Small intestine (tissue), 7 donors: ENCODE data around the gene GAL3ST2. TPM values are rescaled to one million over a fixed set of nuclear protein-coding genes. Genes with fewer than 3 reads are reported as not detected.
A peak's percentile ranks its signal among the peaks of the same experiment; 100 is the strongest.
"Not testable (repeated sequence)": the region's sequence is repeated elsewhere in the genome, so short reads cannot be mapped to it uniquely, and the experiment has no call there.

Experiments used
- DNase-seq, 2 donors: peaks; one replicate each; pipeline versions ENCODE4 v3.0.0 to v3.0.0-alpha.2; 2013
- FAIRE-seq: peaks from 2 replicates; lab custom pipeline; 2012; peaks lifted over from hg19 to GRCh38; lab: Jason Lieb, UNC
- H3K27ac ChIP-seq, 3 donors: one replicate each; pipeline ENCODE4 v1.5.1; 2013; ENCODE audit warnings: low read length in 2 of 3, mild to moderate bottlenecking in 2 of 3, control low read depth in 1 of 3, inconsistent platforms in 1 of 3, low read depth in 1 of 3, moderate library complexity in 1 of 3
- H3K27me3 ChIP-seq, 3 donors: one replicate each; pipeline ENCODE4 v1.6.1; 2013; ENCODE audit warnings: low read length in 3 of 3, inconsistent platforms in 1 of 3; ENCODE audit not compliant: control insufficient read depth in 3 of 3, insufficient read depth in 3 of 3
- H3K36me3 ChIP-seq, 3 donors: one replicate each; pipeline ENCODE4 v1.6.1; 2013; ENCODE audit warnings: low read length in 3 of 3, inconsistent platforms in 1 of 3, low read depth in 1 of 3, mild to moderate bottlenecking in 1 of 3, moderate library complexity in 1 of 3; ENCODE audit not compliant: control insufficient read depth in 3 of 3, insufficient read depth in 2 of 3
- H3K4me1 ChIP-seq, 3 donors: one replicate each; pipeline ENCODE4 v1.6.1; 2013; ENCODE audit warnings: low read length in 2 of 3, inconsistent platforms in 1 of 3, low read depth in 1 of 3, mild to moderate bottlenecking in 1 of 3, moderate library complexity in 1 of 3; ENCODE audit not compliant: control insufficient read depth in 3 of 3, insufficient read depth in 2 of 3
- H3K4me3 ChIP-seq, 3 donors: one replicate each; pipeline ENCODE4 v1.5.1; 2013; ENCODE audit warnings: low read length in 3 of 3, control low read depth in 1 of 3, inconsistent platforms in 1 of 3, low read depth in 1 of 3, mild to moderate bottlenecking in 1 of 3, moderate library complexity in 1 of 3
- H3K9me3 ChIP-seq, 2 donors: one replicate each; pipeline ENCODE4 v1.6.1; 2013; ENCODE audit warnings: low read depth in 1 of 2, low read length in 1 of 2; ENCODE audit not compliant: control insufficient read depth in 2 of 2, insufficient read depth in 1 of 2
- WGBS, 3 donors: extraction: QIAGEN DNeasy Blood & Tissue Kit; methylation state at CpG; one replicate each; pipeline ENCODE4 v1.1.7; 2013; 5-methylcytosine and 5-hydroxymethylcytosine counted together
- polyA plus RNA-seq, 4 donors: library from polyadenylated mRNA; stranded (reverse) in 3 of 4; unstranded in 1 of 4; fragments of 200-250 nt in 3 of 4; fragments of 120-200 nt in 1 of 4; gene quantifications; one replicate each; pipeline versions ENCODE4 v1.2.1 to v1.2.3, GENCODE V29; 2013
- donor health status: healthy with polysubstance abuse.
- donor health status: control.
- donor health status: control.
- donor health status: Bipolar disorder and iron deficiency.
- donor health status: healthy.

GAL3ST2 gene
- polyA plus RNA-seq, 4 donors, result 0.03 to 0.04 TPM; not detected in 2

DNA sequence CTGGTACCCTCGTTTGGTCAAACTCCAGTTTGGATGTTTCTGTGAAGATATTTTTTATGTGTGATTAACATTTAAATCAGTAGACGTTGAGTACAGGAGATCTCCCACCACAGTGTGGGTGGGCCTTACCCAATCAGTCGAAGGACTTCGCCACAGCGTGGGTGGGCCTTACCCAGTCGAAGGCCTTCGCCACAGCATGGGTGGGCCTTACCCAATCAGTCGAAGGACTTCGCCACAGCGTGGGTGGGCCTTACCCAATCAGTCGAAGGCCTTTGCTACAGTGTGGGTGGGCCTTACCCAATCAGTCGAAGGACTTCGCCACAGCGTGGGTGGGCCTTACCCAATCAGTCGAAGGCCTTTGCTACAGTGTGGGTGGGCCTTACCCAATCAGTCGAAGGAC, 16.7 kb upstream of the GAL3ST2 start:
- H3K27me3 ChIP-seq, H3K9me3 ChIP-seq, DNase-seq, FAIRE-seq, H3K4me1 ChIP-seq, H3K4me3 ChIP-seq, H3K27ac ChIP-seq: not testable (repeated sequence)
- WGBS, 3 donors, result 95 to 97% (median 96%) methylated on average over 5 to 11 of the region's 16 CpGs
- peaks cover 2 to 64% (median 4%) of the 10 kb centered on the region in 3 donors for H3K36me3 ChIP-seq

DNA sequence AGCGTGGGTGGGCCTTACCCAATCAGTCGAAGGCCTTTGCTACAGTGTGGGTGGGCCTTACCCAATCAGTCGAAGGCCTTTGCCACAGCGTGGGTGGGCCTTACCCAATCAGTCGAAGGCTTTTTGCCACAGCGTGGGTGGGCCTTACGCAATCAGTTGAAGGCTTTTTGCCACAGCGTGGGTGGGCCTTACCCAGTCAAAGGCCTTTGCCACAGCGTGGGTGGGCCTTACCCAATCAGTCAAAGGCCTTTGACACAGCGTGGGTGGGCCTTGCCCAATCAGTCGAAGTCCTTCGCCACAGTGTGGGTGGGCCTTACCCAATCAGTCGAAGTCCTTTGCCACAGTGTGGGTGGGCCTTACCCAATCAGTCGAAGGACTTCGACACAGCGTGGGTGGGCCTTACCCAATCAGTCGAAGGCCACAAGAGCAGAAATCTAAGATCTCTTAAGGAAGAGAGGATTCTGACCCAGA, 16.3 kb upstream of the GAL3ST2 start:
- 93 to 96% (median 94%) methylated on average over 15 to 17 of the region's 17 CpGs for WGBS, 3 donors
- H3K4me3 ChIP-seq, result no peak overlapping the region
- no peak overlapping the region for H3K27ac ChIP-seq
- DNase-seq, result no peak
- no peak for FAIRE-seq
- H3K9me3 ChIP-seq, result peaks cover 0 to 5% of the 10 kb centered on the region in 2 donors
- no peaks in the 10 kb centered on the region for H3K4me1 ChIP-seq
- H3K27me3 ChIP-seq, result no peaks in the 10 kb centered on the region
- peaks cover 2 to 61% (median 4%) of the 10 kb centered on the region in 3 donors for H3K36me3 ChIP-seq

- Histone ChIP-seq H3K4me3 (no peak overlapping the region), H3K4me1 (no peaks in the 10 kb centered on the region), H3K27ac (peak overlapping the region in 1 of 3 donors; percentile 57), H3K36me3 (peaks cover 2 to 44% (median 4%) of the 10 kb centered on the region in 3 donors), H3K27me3 (no peaks in the 10 kb centered on the region), H3K9me3 (peaks cover 0 to 5% of the 10 kb centered on the region in 2 donors)
- no peak for DNase-seq
- 71 to 80% (median 77%) methylated on average over 18 of the region's 18 CpGs for WGBS, 3 donors
- FAIRE-seq, result no peak
These were observed 14.2 kb upstream of the GAL3ST2 start for GRCh38 chr2:241762321-241762932.

DNA sequence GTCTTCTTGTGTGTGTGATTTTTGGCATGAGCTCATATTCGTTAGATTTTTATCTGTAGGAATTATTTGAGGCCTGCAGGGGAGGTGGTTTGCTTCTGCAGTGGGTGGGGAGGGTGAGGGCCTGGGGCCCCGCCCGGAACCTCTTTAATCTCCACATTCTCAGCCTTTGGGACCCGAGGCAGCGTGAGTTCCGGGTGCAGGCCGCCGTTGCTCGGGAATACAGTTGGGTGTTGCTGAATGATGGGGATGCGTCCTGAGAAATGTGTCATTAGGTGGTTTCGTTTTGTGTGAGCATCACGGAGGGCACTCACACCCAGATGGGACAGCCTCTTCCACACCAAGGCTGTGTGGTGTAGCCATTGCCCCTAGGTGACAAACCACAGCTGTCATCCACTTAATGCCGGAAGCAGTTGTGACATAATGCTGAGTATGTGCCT, 13.7 kb upstream of the GAL3ST2 start:
- Histone ChIP-seq H3K9me3 (peaks cover 0 to 5% of the 10 kb centered on the region in 2 donors), H3K4me3 (no peak overlapping the region), H3K36me3 (peaks cover 2 to 49% (median 4%) of the 10 kb centered on the region in 3 donors), H3K27ac (peak overlapping the region in 1 of 3 donors; percentile 15), H3K27me3 (no peaks in the 10 kb centered on the region), H3K4me1 (no peaks in the 10 kb centered on the region)
- FAIRE-seq (no peak), DNase-seq (peak in 1 of 2 donors; percentile 65)
- 63 to 75% (median 73%) methylated on average over 13 of the region's 13 CpGs for WGBS, 3 donors

- WGBS, 3 donors, result 72 to 86% (median 79%) methylated on average over 17 to 20 of the region's 20 CpGs
- FAIRE-seq (no peak), DNase-seq (no peak)
- Histone ChIP-seq H3K27me3 (no peaks in the 10 kb centered on the region), H3K9me3 (peaks cover 0 to 5% of the 10 kb centered on the region in 2 donors), H3K4me1 (no peaks in the 10 kb centered on the region), H3K36me3 (peaks cover 2 to 51% (median 4%) of the 10 kb centered on the region in 3 donors), H3K4me3 (no peak overlapping the region), H3K27ac (peak overlapping the region in 1 of 3 donors; percentile 15)
These were observed 12.9 kb upstream of the GAL3ST2 start for GRCh38 chr2:241763551-241764274.

GRCh38 chr2:241764275-241765241, 12.1 kb upstream of the GAL3ST2 start:
- peaks cover 0 to 48% (median 0%) of the 10 kb centered on the region in 3 donors for H3K36me3 ChIP-seq
- peaks cover 0 to 5% of the 10 kb centered on the region in 2 donors for H3K9me3 ChIP-seq
- no peaks in the 10 kb centered on the region for H3K27me3 ChIP-seq
- no peak for DNase-seq
- no peak overlapping the region for H3K27ac ChIP-seq
- no peak for FAIRE-seq
- H3K4me1 ChIP-seq, result no peaks in the 10 kb centered on the region
- no peak overlapping the region for H3K4me3 ChIP-seq
- 85 to 91% (median 89%) methylated on average over 27 of the region's 27 CpGs for WGBS, 3 donors

GRCh38 chr2:241767464-241768250, 9.0 kb upstream of the GAL3ST2 start:
- no peaks in the 10 kb centered on the region for H3K9me3 ChIP-seq
- 81 to 90% (median 86%) methylated on average over 30 to 37 of the region's 37 CpGs for WGBS, 3 donors
- peaks cover 0 to 17% (median 0%) of the 10 kb centered on the region in 3 donors for H3K4me1 ChIP-seq
- H3K27ac ChIP-seq, result no peak overlapping the region
- H3K4me3 ChIP-seq, result no peak overlapping the region
- FAIRE-seq, result no peak
- H3K36me3 ChIP-seq, result peaks cover 0 to 29% (median 0%) of the 10 kb centered on the region in 3 donors
- no peak for DNase-seq
- no peaks in the 10 kb centered on the region for H3K27me3 ChIP-seq
